Nephron (organoid): Measurements from ENCODE around the gene VAV2.
A peak's percentile ranks its signal among the peaks of the same experiment; 100 is the strongest.

ENCODE experiments used
- H3K27ac Mint-ChIP-seq, 3 experiments: 2 replicates each; pipeline ENCODE4 v1.8.0; 2020; ENCODE audit warnings: mixed read lengths in 3 of 3, mild to moderate bottlenecking in 2 of 3, moderate library complexity in 1 of 3
- H3K27me3 Mint-ChIP-seq: 2 replicates; pipeline ENCODE4 v1.8.0; 2021; ENCODE audit warnings: low read depth, mild to moderate bottlenecking, moderate library complexity, mixed read lengths
- H3K36me3 Mint-ChIP-seq: 2 replicates; pipeline ENCODE4 v1.8.0; 2020; ENCODE audit warnings: low read depth, mixed read lengths
- H3K4me1 Mint-ChIP-seq: 2 replicates; pipeline ENCODE4 v1.8.0; 2020; ENCODE audit warnings: mixed read lengths
- H3K4me3 Mint-ChIP-seq, 3 experiments: 2 replicates each; pipeline ENCODE4 v1.8.0; 2020; ENCODE audit warnings: mild to moderate bottlenecking in 3 of 3, mixed read lengths in 3 of 3, moderate library complexity in 2 of 3
- H3K9me3 Mint-ChIP-seq: 2 replicates; pipeline ENCODE4 v1.8.0; 2020; ENCODE audit warnings: mixed read lengths
- CTCF ChIP-seq, 3 experiments: fragments of 200-600 bp; sonication (generic); IDR thresholded peaks; one replicate each; pipeline ENCODE4 v1.5.0; 2021; ENCODE audit warnings: antibody characterized with exemption in 3 of 3; ENCODE audit not compliant: unreplicated experiment in 3 of 3

VAV2 gene

GRCh38 chr9:133934482-133935232, 57.5 kb downstream of the VAV2 start:
- H3K4me1 Mint-ChIP-seq, result peaks cover 54% of the 10 kb centered on the region

GRCh38 chr9:133933426-133934026, 58.6 kb downstream of the VAV2 start:
- TF ChIP-seq CTCF (IDR thresholded peaks at IDR 0.05; ENCODE audit: unreplicated experiment in 3 of 3), result no peak
- no peaks in the 10 kb centered on the region for H3K27me3 Mint-ChIP-seq
- peak overlapping the region in 2 of 3 experiments; percentile 5 to 45 for H3K27ac Mint-ChIP-seq
- H3K36me3 Mint-ChIP-seq, result peaks cover 15% of the 10 kb centered on the region
- H3K4me3 Mint-ChIP-seq, result no peak overlapping the region
- no peaks in the 10 kb centered on the region for H3K9me3 Mint-ChIP-seq
- H3K4me1 Mint-ChIP-seq, result peaks cover 44% of the 10 kb centered on the region

More at GRCh38 chr9:133934482-133935232, 57.5 kb downstream of the VAV2 start:
- Mint-ChIP-seq H3K27me3 (no peaks in the 10 kb centered on the region), H3K36me3 (peaks cover 14% of the 10 kb centered on the region), H3K9me3 (no peaks in the 10 kb centered on the region), H3K27ac (peak overlapping the region in 2 of 3 experiments; percentile 9 to 45), H3K4me3 (no peak overlapping the region)
- no peak for TF ChIP-seq CTCF (IDR thresholded peaks at IDR 0.05; ENCODE audit: unreplicated experiment in 3 of 3)

GRCh38 chr9:133932633-133933032, 59.5 kb downstream of the VAV2 start:
- Mint-ChIP-seq H3K9me3 (no peaks in the 10 kb centered on the region), H3K36me3 (peaks cover 24% of the 10 kb centered on the region), H3K27ac (peak overlapping the region in 2 of 3 experiments; percentile 85 to 92), H3K4me3 (no peak overlapping the region), H3K27me3 (peaks cover 1% of the 10 kb centered on the region), H3K4me1 (peaks cover 46% of the 10 kb centered on the region)
- TF ChIP-seq CTCF (IDR thresholded peaks at IDR 0.05; ENCODE audit: unreplicated experiment in 3 of 3), result no peak

GRCh38 chr9:133932181-133932580, 59.9 kb downstream of the VAV2 start:
- peaks cover 4% of the 10 kb centered on the region for H3K27me3 Mint-ChIP-seq
- peaks cover 26% of the 10 kb centered on the region for H3K36me3 Mint-ChIP-seq
- H3K4me1 Mint-ChIP-seq, result peaks cover 46% of the 10 kb centered on the region
- H3K4me3 Mint-ChIP-seq, result peak overlapping the region in 1 of 3 experiments; percentile 22
- H3K9me3 Mint-ChIP-seq, result no peaks in the 10 kb centered on the region
- peak overlapping the region; percentile 23 to 92 (median 85) for H3K27ac Mint-ChIP-seq
- TF ChIP-seq CTCF (IDR thresholded peaks at IDR 0.05; ENCODE audit: unreplicated experiment in 3 of 3), result no peak

- H3K4me3 Mint-ChIP-seq, result no peak overlapping the region
- H3K27ac Mint-ChIP-seq, result no peak overlapping the region
- peaks cover 40% of the 10 kb centered on the region for H3K4me1 Mint-ChIP-seq
- peaks cover 26% of the 10 kb centered on the region for H3K36me3 Mint-ChIP-seq
- TF ChIP-seq CTCF (IDR thresholded peaks at IDR 0.05; ENCODE audit: unreplicated experiment in 3 of 3), result no peak
- no peaks in the 10 kb centered on the region for H3K9me3 Mint-ChIP-seq
- peaks cover 4% of the 10 kb centered on the region for H3K27me3 Mint-ChIP-seq
Measured at GRCh38 chr9:133930682-133931485, 61.2 kb downstream of the VAV2 start.
